Transverse colon (tissue), 4 donors: Measurements from ENCODE around the gene ZDHHC24.

Source experiments
- EP300 ChIP-seq: sonication (generic); formaldehyde crosslinking; IDR thresholded peaks from one replicate; pipeline ENCODE4 v1.6.1; 2017; ENCODE audit warnings: antibody characterized with exemption, low read depth
- POLR2A ChIP-seq: fragments of 450-650 bp; IDR thresholded peaks from one replicate; pipeline ENCODE4 v1.6.1; 2016; ENCODE audit warnings: antibody characterized with exemption, mild to moderate bottlenecking, moderate library complexity
- POLR2AphosphoS5 ChIP-seq, 3 donors: sonication (generic); formaldehyde crosslinking; IDR thresholded peaks; one replicate each; pipeline ENCODE4 v1.6.1; 2016; ENCODE audit warnings: antibody characterized with exemption in 3 of 3
- TF ChIP-seq, protein P1 (sequence below), 5 experiments: fragments of 200-600 bp in 3 of 5; fragments of 450-650 bp in 2 of 5; sonication (generic) in 3 of 5; IDR thresholded peaks; 1 replicate in 2 of 5; 2 replicates in 3 of 5; pipeline ENCODE4 v1.5.1; 2016 to 2017; ENCODE audit warnings: antibody characterized with exemption in 5 of 5, inconsistent platforms in 3 of 5, mild to moderate bottlenecking in 2 of 5, moderate library complexity in 1 of 5

DNA sequence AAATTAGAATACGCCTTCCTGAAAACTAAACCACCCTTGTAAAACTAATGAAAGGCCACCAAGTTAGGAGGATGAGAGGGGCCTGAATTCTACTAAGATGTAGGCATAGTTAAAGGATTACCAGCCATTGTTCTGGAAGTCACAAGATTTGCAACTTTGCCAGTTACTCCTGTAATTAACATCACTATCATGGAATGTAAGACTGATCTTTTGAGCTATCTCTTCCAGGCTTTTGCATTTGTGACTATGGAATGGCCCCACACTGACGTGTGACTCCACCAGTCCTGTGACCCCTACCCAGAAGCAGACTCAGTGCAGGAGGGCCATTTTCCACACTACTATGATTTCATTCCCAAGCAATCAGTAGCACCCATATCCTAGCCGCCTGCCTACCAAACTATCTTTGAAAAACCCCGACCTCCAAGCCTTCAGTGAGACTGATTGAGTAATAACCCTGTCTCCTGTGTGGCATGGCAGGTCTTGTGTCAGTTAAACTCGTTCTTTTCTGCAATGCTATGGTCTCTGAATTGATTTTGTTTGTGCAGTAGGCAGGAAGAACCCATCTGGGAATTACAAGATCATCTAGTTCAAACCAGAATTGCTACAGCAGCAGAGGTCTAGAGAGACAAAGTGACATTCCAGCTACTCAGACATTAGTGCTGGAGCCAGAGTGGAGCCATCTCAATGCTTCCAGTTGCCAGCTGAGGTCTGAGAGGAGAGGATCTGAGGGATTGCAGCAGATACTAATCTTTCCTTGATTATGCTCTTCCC, 24.4 kb upstream of the ZDHHC24 start:
- TF ChIP-seq POLR2A (no peak), POLR2AphosphoS5 (IDR thresholded peaks at IDR 0.05) (no peak), EP300 (no peak)
- TF ChIP-seq, protein P1, sequence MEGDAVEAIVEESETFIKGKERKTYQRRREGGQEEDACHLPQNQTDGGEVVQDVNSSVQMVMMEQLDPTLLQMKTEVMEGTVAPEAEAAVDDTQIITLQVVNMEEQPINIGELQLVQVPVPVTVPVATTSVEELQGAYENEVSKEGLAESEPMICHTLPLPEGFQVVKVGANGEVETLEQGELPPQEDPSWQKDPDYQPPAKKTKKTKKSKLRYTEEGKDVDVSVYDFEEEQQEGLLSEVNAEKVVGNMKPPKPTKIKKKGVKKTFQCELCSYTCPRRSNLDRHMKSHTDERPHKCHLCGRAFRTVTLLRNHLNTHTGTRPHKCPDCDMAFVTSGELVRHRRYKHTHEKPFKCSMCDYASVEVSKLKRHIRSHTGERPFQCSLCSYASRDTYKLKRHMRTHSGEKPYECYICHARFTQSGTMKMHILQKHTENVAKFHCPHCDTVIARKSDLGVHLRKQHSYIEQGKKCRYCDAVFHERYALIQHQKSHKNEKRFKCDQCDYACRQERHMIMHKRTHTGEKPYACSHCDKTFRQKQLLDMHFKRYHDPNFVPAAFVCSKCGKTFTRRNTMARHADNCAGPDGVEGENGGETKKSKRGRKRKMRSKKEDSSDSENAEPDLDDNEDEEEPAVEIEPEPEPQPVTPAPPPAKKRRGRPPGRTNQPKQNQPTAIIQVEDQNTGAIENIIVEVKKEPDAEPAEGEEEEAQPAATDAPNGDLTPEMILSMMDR (IDR thresholded peaks at IDR 0.05), result no peak
